GM19099 (cell line): Measurements from ENCODE around the gene TCF4.

ENCODE experiments used
- POLR2A ChIP-seq: IDR thresholded peaks from 3 replicates; pipeline ENCODE4 v1.6.1; 2011; ENCODE audit warnings: low read depth; ENCODE audit not compliant: insufficient read length; ENCODE audit errors: extremely low read depth

TCF4 gene

DNA sequence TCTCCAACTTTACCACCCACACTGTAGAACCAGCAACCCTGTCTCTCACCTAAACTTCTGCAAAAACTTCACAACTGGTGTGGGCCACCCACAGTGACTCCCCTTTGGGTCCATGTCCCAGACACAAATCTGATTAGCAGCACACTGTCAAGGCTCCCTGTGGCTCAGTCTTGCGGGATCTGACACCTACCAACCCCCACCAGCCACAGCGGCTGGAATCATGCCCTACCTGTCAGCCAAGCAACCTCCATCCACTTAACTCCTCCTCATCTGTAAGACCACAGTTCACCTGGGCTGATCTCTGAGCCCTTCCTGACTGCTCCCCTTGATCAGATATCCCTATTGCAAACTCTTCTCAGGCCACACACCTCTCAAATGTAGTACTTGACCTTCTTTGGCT is 14.6 kb downstream of the TCF4 start:
- no peak for TF ChIP-seq POLR2A

DNA sequence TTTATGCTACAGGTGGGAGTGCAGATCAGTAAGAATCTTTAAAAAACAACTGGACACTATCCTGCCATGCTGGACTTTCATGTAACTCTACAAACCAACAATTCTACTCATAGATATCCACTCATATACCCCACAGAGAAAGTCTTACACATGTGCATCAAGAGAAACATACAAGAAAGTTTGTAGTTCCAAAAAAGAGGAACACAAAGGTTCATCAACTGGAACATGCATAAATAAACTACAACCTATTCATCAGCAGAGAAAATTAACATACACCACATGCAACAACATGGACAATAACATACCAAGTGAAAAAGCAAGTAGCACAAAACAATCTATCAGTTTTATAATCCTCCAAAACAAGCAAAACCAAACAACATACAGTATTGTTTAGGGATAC is 17.0 kb downstream of the TCF4 start:
- no peak for TF ChIP-seq POLR2A

DNA sequence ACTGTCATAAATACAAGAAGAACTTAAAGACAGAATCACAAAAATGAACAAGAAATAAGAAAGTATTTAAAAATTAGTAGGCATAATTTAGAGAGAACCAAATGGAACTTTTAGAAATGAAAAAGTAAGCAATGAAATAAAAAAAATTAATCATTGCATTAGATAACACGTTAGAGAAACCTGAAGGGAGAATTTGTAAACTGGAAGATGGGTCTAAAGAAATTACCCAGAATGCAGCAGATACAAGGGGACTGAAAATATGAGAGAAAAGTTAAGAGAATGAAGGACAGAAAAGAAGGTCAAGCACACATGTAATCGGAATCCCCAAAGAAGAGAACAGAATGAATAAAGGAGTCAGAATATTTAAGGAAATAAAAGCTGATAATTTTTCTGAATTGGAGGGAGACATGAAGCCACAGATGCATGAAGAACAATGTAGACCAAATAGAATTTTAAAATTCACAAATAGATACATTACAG is 21.5 kb downstream of the TCF4 start:
- no peak for TF ChIP-seq POLR2A

DNA sequence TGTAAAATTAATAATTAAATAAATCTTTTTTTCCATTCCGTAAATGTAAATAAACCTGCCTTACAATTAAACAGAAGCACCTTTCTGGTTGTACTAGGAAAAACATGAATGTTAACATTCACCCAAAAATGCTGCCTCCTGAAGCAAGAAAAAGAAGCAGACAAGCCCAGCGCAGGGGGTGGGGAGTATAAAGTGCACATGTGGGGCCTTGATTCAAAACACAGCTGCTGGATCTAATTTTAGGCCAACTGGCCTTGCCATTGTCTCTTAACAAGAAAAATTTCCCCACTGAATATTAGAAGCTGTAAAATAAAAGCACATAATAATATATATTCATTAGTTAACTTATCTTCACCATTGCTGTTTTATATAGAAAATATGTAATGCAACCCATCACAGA is 28.3 kb downstream of the TCF4 start:
- no peak for TF ChIP-seq POLR2A

DNA sequence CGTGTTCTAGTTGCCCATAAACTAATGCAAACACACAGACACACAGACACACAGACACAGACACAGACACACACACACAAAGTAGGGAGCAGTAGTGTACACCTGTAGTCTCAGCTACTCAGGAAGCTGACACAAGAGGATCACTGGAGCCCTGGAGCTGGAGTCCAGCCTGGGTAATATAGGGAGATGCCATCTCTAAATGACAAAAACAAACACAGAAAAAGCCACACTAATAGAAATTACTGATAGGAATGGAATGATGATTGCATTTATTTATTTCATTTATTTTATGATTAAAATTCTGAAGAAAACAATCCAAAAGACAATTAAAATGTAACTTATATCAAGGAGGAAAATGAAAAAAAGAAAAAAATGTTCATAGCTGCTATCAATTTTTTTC is 30.8 kb downstream of the TCF4 start:
- no peak for TF ChIP-seq POLR2A

DNA sequence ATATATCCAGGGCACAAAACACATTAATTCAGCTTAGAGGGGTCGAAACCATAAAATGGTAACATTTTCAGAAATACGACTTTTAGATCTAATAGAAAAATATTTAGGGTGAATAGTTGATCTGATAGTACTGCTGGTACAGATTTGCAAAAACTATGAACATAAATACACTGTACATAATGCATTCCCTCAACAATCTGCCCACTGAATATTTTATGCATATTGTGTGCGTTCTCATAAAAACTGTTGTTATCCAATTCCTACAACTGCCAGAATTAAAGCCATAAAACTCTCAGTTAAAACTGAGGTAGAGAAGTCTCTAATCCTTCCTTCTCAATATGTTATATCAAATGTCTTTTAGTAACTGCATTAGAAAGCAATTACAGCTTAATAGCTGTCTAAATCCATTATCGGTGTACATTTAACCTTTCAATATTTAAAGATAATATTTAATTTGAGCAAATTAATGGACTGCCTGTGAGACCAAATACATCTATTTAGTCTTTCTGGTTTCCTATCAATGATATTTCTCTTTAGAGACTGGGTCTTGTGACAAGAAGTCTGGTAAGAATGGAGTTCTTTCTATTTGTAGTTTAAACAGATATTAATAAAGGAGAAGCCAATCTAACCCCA is 32.5 kb downstream of the TCF4 start:
- no peak for TF ChIP-seq POLR2A

DNA sequence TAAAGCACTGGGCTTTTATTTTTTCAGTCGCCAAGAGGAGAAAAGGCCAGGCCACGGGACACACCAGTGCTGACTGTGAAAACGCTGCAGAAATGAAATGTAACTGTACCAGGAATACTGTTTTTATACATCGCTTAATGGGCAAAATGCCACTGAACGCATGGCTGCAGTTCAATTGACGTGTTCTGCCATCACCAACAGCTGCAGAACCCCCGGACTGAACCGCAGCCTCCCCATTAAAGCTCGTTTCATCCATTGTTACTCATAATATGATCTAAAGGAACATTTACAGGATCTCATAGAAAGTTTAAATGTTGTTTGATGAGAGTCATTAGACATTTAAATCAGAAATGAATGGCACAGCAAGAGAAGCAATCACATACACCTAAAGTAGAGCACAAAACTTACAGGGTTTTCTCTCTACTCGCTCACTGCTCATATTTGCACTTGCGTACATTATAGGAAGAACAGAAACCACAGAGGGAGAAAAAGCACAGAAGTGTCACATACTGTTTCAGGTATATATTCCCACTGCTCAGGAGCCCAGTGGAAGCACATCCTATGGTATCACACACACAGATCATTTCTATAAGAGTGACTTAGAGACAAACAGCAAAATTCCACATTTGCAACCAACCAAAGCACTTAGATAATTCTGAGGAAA is 35.3 kb downstream of the TCF4 start:
- TF ChIP-seq POLR2A = no peak

DNA sequence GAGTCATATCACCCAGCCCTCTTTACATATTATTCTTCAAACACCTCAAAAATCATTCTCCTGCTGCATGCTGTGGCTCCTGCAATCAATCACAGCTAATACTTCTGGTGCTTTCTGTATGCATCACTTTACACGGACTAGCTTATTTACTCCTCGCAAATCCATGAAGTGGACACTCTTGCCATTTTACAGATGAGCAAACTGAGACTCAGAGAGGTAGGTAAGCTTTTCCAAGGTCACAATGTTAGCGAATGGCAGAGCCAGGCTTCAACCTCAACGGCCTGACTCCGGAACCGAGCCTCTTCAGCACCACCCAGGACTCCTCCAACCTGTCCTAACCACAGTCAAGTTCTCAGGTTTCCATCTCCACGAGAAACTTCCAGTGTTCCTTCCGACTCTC is 36.8 kb downstream of the TCF4 start:
- TF ChIP-seq POLR2A = no peak

DNA sequence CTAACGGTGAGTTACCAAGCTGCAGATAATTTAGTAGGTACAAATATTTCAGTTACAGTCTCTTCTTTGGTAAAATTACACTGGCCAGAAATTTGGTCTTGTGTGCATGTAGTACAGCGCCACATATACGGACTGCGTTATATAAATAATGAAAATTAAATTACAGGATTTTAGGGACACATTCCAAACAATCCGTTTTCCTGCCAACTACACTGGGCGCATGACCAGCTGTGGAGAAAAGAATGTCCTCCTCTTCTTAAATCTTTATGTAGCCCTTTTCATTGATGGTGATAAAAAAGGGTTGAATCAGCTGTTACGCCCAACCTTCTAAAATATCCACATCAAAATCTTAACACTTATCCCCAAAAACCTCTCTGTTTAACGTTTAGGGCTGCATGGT is 37.5 kb downstream of the TCF4 start:
- TF ChIP-seq POLR2A = no peak

DNA sequence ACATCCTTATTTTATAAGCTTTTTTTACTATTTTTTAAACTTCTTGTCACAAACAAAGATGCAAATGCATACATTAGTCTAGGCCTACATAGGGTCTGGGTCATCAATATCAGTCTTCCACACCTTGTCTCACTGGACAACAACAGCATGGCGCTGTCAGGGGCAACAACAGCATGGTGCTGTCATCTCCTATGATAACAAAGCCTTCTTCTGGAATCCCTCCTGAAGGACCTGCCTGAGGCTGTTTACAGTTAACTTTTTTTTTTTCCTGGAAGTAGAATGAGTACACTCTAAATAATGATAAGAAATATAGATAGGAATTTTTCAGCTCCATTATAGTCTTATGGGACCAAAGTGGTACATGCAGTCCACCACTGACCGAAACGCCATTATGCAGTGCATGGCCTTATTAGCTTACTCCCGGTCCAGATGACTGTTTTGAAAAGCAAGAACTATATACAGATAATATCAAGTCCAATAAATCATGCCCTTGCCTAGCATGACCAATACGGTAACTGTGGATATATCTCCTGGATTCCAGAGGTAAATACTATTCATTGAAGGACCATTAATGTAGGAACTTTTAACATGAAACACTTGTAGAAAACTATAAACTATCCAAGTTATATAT is 38.4 kb downstream of the TCF4 start:
- no peak for TF ChIP-seq POLR2A

DNA sequence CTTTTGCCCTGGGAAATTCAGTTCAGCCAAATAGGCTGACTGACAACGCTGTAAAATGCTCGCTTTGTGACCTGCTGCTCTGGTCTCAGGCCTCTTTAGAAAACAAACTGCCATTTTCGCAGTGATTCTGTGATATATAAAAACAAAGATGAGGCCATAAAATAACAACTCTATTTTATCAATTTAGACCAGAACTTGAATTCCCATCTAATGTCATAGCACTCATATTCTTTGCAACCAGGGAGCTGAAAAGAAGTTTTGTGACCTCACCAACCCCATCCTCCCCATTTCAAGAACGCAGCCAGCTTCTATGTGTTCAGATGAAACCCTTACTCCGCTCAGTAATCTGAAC is 40.3 kb downstream of the TCF4 start:
- TF ChIP-seq POLR2A = no peak

DNA sequence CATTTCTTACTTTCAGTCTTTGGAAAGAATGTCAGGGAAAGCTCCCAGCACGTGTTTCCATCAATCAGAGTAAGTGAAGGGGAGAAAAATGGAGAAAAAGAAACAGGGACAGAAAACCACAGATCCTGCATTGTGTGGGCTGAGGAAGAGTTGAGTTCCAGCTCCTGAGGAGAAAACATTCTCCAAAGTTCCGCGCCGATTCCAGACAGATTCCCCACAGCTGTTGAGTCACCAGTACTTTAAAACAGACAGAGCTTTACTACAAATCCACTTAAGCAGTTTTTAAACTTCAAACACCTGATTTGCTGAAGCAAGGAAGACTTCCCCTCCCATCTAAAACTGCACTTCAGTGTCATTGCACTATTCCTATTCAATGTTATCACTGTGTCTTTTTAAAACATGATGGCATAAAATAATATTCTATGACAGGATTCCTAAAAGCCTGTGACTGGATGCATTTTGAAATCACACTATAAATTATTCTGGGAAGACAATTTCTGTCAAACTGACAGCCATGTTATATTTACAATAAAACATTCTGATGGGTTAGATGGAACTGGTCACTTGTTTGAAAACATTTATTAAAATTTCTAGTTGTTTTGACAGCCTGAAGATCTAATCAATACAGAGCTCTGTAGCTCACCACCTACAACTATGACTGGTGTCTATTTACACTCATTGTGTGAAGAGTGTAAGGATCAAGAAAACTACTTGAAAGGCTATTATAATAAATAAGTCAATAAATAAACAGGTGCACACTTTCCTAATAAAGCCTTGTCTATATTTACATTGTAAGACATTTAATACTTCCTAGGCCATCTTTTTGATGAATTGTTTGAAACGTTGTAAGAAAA is 40.9 kb downstream of the TCF4 start:
- no peak for TF ChIP-seq POLR2A

DNA sequence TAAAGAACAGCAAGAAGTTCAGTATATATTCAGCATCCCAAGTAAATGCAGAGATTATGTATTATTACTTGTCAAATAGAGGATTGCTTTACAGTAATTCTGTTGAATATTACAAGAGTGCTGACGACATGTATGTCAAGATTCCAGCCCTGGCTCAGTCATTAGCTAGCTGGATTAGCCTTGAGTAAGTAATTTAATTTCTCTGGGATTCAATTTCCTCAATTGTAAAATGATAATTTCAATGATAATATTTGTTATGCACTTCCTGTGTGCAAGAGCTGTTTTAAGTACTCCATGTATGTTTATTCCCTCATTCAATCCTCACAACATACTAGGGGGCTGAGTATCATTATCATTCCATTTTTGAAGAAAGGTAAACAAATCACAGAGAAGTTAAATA is 44.0 kb downstream of the TCF4 start:
- TF ChIP-seq POLR2A = no peak

DNA sequence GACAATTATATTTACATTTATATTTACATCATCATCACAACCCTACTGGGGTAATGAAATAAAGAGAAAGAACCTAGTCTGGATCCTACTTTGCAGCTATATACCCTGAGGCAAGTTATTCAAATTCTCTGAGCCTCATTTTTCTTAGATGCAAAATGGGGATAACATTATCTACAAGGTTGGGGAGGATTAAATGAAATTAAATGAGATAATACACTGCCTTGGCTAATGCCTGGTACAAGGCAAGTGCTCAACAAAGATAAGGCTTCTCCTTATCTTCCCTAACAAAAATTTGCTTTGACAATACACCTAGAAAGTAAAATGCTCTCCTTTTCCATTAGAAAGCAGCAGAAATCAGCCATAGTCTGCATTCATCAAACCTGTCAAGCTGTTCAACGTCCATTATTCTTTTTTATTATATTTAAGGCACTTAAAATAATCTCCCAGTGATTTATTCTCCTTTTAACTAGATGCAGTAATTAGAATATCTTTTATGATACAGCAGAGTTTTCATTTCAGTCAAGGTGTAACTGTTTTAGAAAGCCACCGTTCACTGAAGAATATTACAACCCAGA is 44.8 kb downstream of the TCF4 start:
- TF ChIP-seq POLR2A = no peak

DNA sequence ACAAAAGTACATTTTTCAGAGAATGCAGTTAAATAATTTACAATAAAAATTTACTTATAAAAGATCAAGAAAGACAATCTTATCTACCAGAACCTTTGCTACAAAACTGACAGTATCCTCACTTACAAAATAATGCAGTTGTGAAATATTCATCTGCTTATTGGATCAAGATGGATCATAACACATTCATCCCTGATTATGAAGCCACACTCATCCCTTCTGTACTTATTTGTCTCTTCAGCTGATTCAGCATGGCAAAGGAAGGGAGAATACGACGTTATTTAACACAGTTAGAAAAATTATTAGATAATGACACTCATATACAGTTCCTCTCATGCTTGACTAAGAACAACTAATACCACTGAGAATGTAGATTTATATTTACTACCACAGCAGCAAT is 46.4 kb downstream of the TCF4 start:
- no peak for TF ChIP-seq POLR2A
